GM21447 (cell line): ENCODE measurements around the gene MGAT3.

Experiments
- ATAC-seq: cut with Tn5 transposase; IDR thresholded peaks from one replicate; pipeline ENCODE4 v1.9.1; 2021; ENCODE audit not compliant: unreplicated experiment

Gene MGAT3

DNA sequence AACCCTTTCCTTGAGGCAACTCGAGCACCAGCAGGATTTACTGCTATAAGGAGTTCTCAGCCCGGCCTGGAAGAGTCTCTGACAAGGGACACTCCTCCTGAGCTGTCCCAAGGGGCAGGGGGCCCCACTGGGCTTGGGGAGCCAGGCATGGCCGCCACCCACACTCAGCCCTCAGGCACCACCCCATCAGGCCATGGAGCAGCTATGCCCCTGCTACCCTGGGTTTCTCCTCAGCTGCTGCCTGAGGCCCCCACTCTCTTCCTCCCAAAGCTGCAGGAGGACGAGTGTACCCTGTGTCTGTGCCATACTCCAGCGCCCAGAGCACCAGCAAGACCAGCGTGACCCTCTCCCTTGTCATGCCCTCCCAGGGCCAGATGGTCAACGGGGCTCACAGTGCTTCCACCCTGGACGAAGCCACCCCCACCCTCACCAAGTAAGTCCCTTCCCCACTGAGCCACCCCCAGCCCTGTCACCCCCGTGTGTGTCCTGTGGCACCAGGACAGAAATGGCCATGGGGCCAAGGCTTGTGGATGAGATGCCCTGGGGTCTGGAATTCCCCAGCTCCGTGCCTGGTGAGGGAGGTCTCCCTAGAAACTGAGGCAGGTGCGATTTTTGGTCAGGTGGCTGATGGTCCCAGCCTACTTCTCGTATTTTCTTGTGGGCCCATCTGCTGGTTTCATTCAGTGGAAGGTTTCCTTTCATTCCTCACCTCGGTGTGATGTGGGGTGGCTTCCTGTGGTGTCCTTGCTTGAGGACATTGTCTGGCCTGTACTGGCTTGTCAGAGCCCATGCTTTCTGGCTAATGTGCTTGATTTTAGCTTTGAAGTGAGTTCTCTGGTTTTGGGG lies 28.8 kb upstream of the MGAT3 start:
- ATAC-seq, result no peak

GRCh38 chr22:39428597-39429071 lies 28.2 kb upstream of the MGAT3 start:
- ATAC-seq, result no peak

DNA sequence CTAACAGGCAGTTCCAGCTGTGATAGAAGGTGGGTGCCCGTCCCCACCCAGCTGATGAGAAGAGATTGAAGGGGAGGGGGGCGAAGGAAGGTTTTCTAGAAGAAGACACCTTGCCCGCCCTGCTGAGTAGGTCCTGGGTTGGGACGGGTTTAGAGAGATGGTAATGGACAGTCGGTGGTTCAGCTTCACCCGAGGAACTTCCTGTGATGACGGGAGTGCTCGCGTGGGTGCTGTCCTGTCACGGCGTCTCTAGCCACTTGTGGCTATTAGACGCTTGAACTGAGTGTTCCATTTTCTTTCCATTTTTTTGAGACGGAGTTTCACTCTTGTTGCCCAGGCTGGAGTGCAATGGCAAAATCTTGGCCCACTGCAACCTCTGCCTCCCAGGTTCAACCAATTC lies 27.6 kb upstream of the MGAT3 start:
- no peak for ATAC-seq

DNA sequence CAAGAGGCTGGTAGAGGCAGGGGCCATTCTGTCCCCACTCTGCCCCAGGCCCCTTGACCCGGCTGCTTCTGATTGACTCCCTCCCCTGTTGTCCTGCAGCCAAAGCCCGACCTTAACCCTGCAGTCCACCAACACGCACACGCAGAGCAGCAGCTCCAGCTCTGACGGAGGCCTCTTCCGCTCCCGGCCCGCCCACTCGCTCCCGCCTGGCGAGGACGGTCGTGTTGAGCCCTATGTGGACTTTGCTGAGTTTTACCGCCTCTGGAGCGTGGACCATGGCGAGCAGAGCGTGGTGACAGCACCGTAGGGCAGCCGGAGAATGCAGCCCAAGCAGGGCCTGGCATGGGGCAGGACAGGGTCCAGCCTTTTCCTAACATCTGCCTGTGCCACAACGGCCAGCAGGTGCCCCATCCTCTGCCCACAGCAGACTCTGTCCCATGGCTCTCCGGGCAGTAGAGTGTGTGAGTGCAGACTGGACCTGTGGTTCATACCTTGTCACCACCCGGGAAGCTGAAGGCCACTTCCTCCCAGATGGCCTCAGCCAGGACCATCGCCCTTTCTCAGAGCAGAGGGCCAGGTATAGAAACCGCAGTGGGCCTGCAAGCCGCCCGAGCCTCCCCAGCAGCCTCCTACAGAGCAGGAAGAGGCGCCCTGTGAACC lies 26.8 kb upstream of the MGAT3 start:
- no peak for ATAC-seq

- no peak for ATAC-seq
Measured at GRCh38 chr22:39430576-39431150, 26.1 kb upstream of the MGAT3 start.

DNA sequence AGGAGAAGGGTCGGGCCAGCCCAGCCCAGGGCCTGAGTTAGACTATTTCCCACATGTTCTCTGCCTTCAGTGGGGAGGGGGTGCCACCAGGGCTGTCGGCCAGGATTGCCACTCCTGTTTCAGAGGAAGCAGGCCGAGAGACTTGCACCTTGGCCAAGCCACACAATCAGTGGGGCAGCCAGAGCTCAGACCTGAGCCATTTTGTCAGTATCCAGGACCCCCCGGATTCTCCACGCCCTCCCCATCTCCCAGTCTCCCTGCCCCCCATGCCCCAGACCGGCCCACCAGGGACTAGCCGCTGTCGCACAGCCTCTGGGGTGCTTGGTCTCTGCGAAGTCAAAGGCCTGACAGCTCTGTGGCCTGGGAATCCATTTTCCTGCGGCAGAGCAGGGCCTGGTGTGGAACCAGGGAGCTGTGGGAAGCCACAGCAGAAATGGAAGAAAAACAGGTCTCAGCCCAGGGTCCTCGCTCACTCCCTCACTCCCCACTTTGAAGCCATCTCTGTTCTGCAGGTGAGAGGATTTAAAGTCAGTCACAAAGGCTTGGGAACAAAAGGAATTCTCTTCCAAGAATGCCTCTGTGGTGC lies 25.5 kb upstream of the MGAT3 start:
- ATAC-seq, result no peak

- ATAC-seq, result no peak
Measured at GRCh38 chr22:39431821-39432251, 25.0 kb upstream of the MGAT3 start.

DNA sequence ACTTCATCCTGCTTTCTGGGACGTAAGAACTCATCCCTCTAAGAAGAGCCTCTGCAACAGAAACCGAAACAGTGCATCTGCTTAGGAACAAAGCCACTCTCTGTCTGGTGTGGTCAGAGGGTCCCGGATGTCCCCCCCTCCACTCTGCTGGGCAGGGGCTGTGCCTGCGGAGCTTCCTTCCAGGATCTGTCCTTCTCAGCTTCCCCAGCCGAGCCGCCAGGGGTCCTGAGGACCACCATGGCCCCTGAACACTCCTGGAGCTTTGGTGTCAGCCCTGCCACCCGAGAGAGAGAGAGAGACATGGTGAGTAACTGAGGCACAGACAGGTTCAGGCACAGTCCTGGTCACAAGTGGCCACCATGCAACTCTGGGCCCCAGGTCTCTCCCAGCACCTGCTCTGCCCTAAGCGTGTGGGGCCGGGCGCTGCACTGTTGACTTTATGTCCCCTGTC lies 24.4 kb upstream of the MGAT3 start:
- ATAC-seq, result no peak

DNA sequence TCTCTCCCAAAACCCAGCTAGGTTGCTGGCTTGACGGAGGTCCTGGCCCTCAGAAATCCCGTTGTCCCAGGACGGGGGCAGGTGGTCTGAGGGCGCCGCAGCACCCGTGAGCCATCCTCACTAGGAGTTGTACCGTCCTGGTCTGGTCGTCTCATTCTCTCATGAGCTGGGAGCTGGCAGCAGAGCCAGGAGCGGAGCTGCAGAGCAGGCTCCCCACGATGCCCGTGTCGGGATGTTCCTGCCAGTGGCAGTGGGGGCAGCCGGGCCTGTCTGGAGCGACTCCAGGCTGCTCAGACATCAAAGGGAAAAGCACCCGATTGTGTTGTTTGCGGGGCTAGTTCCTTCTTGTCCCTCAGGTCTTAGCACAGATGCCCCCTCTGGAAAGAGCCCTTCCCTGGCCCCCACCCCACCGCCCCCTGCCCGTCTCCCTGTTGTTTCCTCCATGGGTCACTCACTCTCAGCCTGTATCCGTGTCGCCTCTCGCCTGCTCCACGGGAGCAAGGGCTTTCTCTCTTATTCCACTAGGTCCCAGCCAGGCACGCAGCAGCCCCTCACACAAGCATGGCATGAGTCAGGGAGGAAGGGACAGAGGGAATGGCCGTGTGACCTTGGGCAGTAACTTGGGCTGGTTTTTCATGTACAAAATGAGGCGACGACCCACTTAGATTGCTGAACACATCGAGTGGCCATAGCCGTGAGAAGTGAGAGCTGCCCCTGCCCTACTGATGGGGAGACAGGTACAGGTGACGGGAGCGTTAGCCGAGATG lies 23.2 kb upstream of the MGAT3 start:
- ATAC-seq, result no peak

DNA sequence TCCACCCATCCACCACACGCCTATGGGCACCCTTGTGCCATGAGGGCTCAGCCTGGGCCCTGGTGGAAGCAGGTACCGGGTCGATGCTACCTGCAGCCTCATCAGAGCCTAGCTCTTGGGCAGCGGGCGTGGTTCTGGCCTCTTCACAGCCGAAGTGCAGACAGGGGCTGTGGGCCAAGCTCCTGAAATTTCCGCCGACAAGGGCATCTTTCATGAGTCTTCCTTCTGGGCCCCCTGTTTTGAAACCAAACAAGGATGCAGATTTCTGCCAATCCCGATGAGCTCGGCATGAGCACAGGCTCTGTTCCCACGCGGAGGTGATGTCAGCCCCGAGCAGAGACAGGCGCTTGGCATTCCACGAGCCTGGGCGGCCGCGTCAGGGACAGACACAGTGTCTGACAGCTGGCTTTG lies 22.6 kb upstream of the MGAT3 start:
- ATAC-seq, result no peak

DNA sequence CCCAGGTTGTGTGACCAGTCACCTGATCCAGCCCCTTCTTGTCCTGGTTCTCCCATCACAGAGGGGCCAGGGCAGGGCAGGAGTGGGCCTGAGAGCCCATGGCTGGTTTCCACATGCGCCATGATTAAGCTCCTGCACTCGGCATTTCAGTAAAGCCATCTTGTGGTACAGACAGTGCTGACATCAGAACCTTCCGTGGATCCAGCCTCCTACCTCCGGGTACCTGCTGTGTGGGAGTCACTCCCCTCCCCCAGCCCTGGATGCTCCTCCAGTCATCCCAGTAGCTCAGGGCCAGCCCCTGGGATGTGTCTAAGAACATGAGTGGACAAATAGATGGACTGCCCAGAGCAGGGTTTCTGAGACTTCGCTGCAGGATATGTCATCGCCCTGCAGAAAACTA lies 22.1 kb upstream of the MGAT3 start:
- no peak for ATAC-seq

GRCh38 chr22:39435616-39436015 lies 21.2 kb upstream of the MGAT3 start:
- ATAC-seq, result no peak

- ATAC-seq, result no peak
Measured at GRCh38 chr22:39437791-39438704, 18.8 kb upstream of the MGAT3 start.

GRCh38 chr22:39439170-39439569 lies 17.6 kb upstream of the MGAT3 start:
- ATAC-seq, result no peak

DNA sequence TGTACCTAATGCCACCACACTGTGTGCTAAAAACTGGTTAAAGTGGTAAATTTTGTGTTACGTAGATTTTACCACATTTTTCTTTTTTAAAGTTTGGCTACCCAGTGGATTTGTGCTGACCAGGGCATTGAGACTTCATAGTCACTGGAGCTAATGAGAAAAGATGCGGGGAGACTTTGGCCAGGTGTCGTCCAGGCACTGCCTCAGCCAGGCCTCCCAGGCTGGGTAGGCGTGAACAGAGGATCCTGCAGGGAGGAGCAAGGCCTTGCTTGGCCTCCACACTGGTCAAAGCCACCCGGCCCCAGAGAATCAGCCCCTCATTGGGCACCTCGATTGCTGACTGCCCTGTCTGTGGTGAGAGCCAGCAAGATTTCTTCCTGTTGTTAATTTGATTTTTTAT lies 13.4 kb upstream of the MGAT3 start:
- ATAC-seq, result no peak

GRCh38 chr22:39444247-39444800 lies 12.5 kb upstream of the MGAT3 start:
- ATAC-seq, result no peak

DNA sequence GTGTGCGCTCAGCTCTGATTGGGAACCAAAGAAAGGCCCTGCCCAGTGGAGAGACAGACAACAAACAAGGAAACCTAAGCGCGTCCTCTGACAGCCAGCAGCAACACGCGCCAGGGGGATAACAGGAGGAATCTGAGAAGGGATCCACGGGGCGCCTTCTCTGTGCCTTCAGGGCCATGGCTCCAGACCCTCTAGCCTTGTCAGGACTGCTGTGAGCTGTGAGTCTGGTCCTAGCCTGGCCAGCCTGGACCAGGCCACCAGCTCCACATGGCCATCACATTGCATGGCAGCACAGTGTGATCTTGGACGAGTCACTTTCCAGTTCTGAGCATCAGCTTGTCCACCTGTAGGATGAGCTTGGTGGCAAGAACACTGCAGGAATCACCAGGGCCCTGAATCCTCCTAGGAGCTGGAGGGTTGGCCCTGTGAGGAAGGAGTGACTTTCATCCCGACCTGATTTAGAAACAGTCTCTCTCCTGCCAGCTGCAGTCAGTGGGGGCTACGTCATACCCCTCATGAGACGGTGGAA lies 11.8 kb upstream of the MGAT3 start:
- no peak for ATAC-seq

- no peak for ATAC-seq
Measured at GRCh38 chr22:39445678-39446077, 11.1 kb upstream of the MGAT3 start.

DNA sequence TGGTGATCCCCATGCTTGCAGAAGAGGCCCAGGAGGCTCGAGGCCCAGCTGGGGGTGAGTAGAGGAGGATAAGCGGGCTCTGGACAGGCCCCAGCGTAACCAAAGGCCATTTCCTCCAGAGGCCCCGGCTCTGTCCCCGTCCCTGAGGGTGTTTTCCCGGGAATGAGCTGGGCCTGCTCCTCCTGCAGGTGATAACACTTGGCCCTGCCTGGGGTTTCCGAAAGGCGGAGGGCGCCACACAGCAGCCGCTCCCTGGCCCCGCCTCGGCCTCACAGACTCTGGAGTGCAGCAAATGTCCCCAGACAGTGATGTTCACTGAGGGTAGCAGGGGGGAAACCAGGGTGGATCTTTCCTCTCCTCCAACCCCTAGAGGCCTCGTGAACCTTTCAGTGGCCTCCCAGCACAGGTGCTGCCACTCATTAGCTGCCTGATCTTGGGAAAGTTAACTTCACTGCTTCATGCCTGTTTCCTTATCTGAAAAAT lies 10.5 kb upstream of the MGAT3 start:
- ATAC-seq, result peak; percentile 20
